GM18909 (cell line): ENCODE data around the gene SLC26A11.
"Not testable (repeated sequence)": the region's sequence is repeated elsewhere in the genome, so short reads cannot be mapped to it uniquely, and the experiment has no call there.

ENCODE experiments used
- ATAC-seq: cut with Tn5 transposase; IDR thresholded peaks from one replicate; pipeline ENCODE4 v1.9.1; 2021; ENCODE audit warnings: mild to moderate bottlenecking; ENCODE audit not compliant: unreplicated experiment, poor library complexity

Gene SLC26A11

GRCh38 chr17:80236911-80237310, 16.7 kb downstream of the SLC26A11 start:
- no peak for ATAC-seq

GRCh38 chr17:80237386-80237785, 17.2 kb downstream of the SLC26A11 start:
- ATAC-seq: no peak

GRCh38 chr17:80242505-80242904, 22.3 kb downstream of the SLC26A11 start:
- no peak for ATAC-seq

GRCh38 chr17:80243526-80244433, 23.6 kb downstream of the SLC26A11 start:
- ATAC-seq: no peak

GRCh38 chr17:80244448-80244847, 24.2 kb downstream of the SLC26A11 start:
- not testable (repeated sequence) for ATAC-seq

GRCh38 chr17:80244871-80245509, 24.8 kb downstream of the SLC26A11 start:
- no peak for ATAC-seq

GRCh38 chr17:80245566-80246265, 25.5 kb downstream of the SLC26A11 start:
- ATAC-seq: no peak

GRCh38 chr17:80246266-80246681, 26.0 kb downstream of the SLC26A11 start:
- no peak for ATAC-seq

GRCh38 chr17:80246726-80247125, 26.5 kb downstream of the SLC26A11 start:
- ATAC-seq: no peak

- no peak for ATAC-seq
Measured at GRCh38 chr17:80247561-80247960, 27.3 kb downstream of the SLC26A11 start.

GRCh38 chr17:80248001-80248893, 28.0 kb downstream of the SLC26A11 start:
- no peak for ATAC-seq

GRCh38 chr17:80248894-80249710, 28.9 kb downstream of the SLC26A11 start:
- ATAC-seq: no peak

GRCh38 chr17:80251966-80252365, 31.7 kb downstream of the SLC26A11 start:
- ATAC-seq: no peak

GRCh38 chr17:80252871-80253270, 32.6 kb downstream of the SLC26A11 start:
- ATAC-seq: no peak

GRCh38 chr17:80253631-80254395, 33.6 kb downstream of the SLC26A11 start:
- no peak for ATAC-seq

GRCh38 chr17:80254396-80255251, 34.4 kb downstream of the SLC26A11 start:
- peak; percentile 60 for ATAC-seq

- ATAC-seq: no peak
Measured at GRCh38 chr17:80256034-80256350, 35.8 kb downstream of the SLC26A11 start.
